ENCODE results near the gene PHLPP2. TPM values are rescaled to one million over a fixed set of nuclear protein-coding genes. Genes with fewer than 3 reads are reported as not detected.
A peak's percentile ranks its signal among the peaks of the same experiment; 100 is the strongest.

Gene PHLPP2
- total and polyA plus RNA-seq, 12 donors = 2.8 to 11.3 (median 7.7) TPM

- Histone ChIP-seq H3K4me1 (replicated peaks in 1 of 2) (no peaks in the 10 kb centered on the region), H3K36me3 (replicated peaks in 1 of 2) (peaks cover 0 to 17% of the 10 kb centered on the region in 2 donors), H3K27ac (no peak overlapping the region), H3K4me3 (no peak overlapping the region), H3K9me3 (replicated peaks in 1 of 3) (no peaks in the 10 kb centered on the region), H3K27me3 (no peaks in the 10 kb centered on the region)
- TF ChIP-seq POLR2A (IDR thresholded peaks at IDR 0.05) (no peak), CTCF (IDR thresholded peaks at IDR 0.05) (peak in 2 of 6 experiments; percentile 16 to 20)
- intact Hi-C loops (cut with DNase I) = no loop called here
- 86 to 93% (median 90%) methylated on average over 6 of the region's 6 CpGs for WGBS, 4 donors
- no peak for DNase-seq
Observed at GRCh38 chr16:71648921-71649320, 75.6 kb downstream of the PHLPP2 start.

- TF ChIP-seq POLR2A (IDR thresholded peaks at IDR 0.05) = no peak
- no peak for TF ChIP-seq CTCF (IDR thresholded peaks at IDR 0.05)
- intact Hi-C loops (cut with DNase I) = no loop called here
- no peaks in the 10 kb centered on the region for H3K27me3 ChIP-seq
- H3K36me3 ChIP-seq (replicated peaks in 1 of 2) = peaks cover 0 to 17% of the 10 kb centered on the region in 2 donors
- WGBS, 4 donors = 83 to 100% (median 97%) methylated on average over 2 of the region's 2 CpGs
- H3K4me3 ChIP-seq = no peak overlapping the region
- no peaks in the 10 kb centered on the region for H3K4me1 ChIP-seq (replicated peaks in 1 of 2)
- H3K9me3 ChIP-seq (replicated peaks in 1 of 3) = no peaks in the 10 kb centered on the region
- DNase-seq = no peak
- H3K27ac ChIP-seq = no peak overlapping the region
Observed at GRCh38 chr16:71648162-71648561, 76.3 kb downstream of the PHLPP2 start.

GRCh38 chr16:71647391-71647790 is 77.1 kb downstream of the PHLPP2 start:
- Histone ChIP-seq H3K36me3 (replicated peaks in 1 of 2) (peaks cover 0 to 11% of the 10 kb centered on the region in 2 donors), H3K27me3 (no peaks in the 10 kb centered on the region), H3K4me1 (replicated peaks in 1 of 2) (no peaks in the 10 kb centered on the region), H3K4me3 (no peak overlapping the region), H3K27ac (no peak overlapping the region), H3K9me3 (replicated peaks in 1 of 3) (no peaks in the 10 kb centered on the region)
- WGBS, 4 donors = 79 to 93% (median 86%) methylated on average over 6 to 7 of the region's 7 CpGs
- intact Hi-C loops (cut with DNase I) = no loop called here
- no peak for DNase-seq
- TF ChIP-seq CTCF (IDR thresholded peaks at IDR 0.05) = no peak
- TF ChIP-seq POLR2A (IDR thresholded peaks at IDR 0.05) = no peak

- H3K9me3 ChIP-seq (replicated peaks in 1 of 3) = no peaks in the 10 kb centered on the region
- no peaks in the 10 kb centered on the region for H3K4me1 ChIP-seq (replicated peaks in 1 of 2)
- whole genome bisulfite sequencing, 4 donors = 89 to 100% (median 92%) methylated on average over 4 of the region's 4 CpGs
- peak in 3 of 6 experiments; percentile 7 to 23 (median 8) for TF ChIP-seq CTCF (IDR thresholded peaks at IDR 0.05)
- TF ChIP-seq POLR2A (IDR thresholded peaks at IDR 0.05) = no peak
- intact Hi-C loops (cut with DNase I) = no loop called here
- no peak overlapping the region for H3K27ac ChIP-seq
- H3K27me3 ChIP-seq = no peaks in the 10 kb centered on the region
- H3K36me3 ChIP-seq (replicated peaks in 1 of 2) = peaks cover 0 to 10% of the 10 kb centered on the region in 2 donors
- H3K4me3 ChIP-seq = no peak overlapping the region
- DNase-seq = no peak
Observed at GRCh38 chr16:71645450-71645849, 79.1 kb downstream of the PHLPP2 start.
